ENCODE results near the gene AMER2. TPM values are rescaled to one million over a fixed set of nuclear protein-coding genes. Genes with fewer than 3 reads are reported as not detected.

The AMER2 gene

GRCh38 chr13:25114220-25114619 is 57.9 kb downstream of the AMER2 start:
- Histone ChIP-seq H3K79me1 (ENCODE audit: low read length) (no peaks in the 10 kb centered on the region), H3K56ac (ENCODE audit: low read length) (peak overlapping the region; percentile 83), H3K4me3 (ENCODE audit: low read length) (no peak overlapping the region), H3K4me2 (ENCODE audit: low read length) (no peak overlapping the region), H3K27ac (ENCODE audit: low read depth, low read length) (no peak overlapping the region), H3K27me3 (ENCODE audit: insufficient read depth, low read length, poor library complexity) (no peaks in the 10 kb centered on the region), H4K8ac (ENCODE audit: low read depth, low read length) (no peak overlapping the region), H3K36me3 (ENCODE audit: control insufficient read depth, insufficient read depth, low read length) (no peaks in the 10 kb centered on the region), H3K23ac (ENCODE audit: low read length) (no peak overlapping the region), H2BK5ac (ENCODE audit: low read length) (no peak overlapping the region), H2AK5ac (ENCODE audit: low read length) (no peak overlapping the region), H3K4ac (ENCODE audit: low read depth, low read length) (peak overlapping the region; percentile 48), H2BK15ac (replicated peaks; ENCODE audit: low read depth) (no peak overlapping the region), H2BK120ac (ENCODE audit: low read depth, low read length) (no peak overlapping the region), H4K5ac (ENCODE audit: low read length) (no peak overlapping the region), H3K18ac (ENCODE audit: low read length) (no peak overlapping the region), H3K9ac (ENCODE audit: low read length) (no peak overlapping the region), H3K4me1 (ENCODE audit: control insufficient read depth, low read depth, low read length) (no peaks in the 10 kb centered on the region), H3K79me2 (ENCODE audit: control insufficient read depth, insufficient read depth, low read length) (no peaks in the 10 kb centered on the region)
- DNase-seq, result peak; percentile 90
- WGBS (ENCODE audit: extremely low coverage, insufficient coverage, low lambda C conversion rate), result no CpG with 5 or more reads among the region's 3 CpGs

- H3K36me3 ChIP-seq (ENCODE audit: control insufficient read depth, insufficient read depth, low read length), result no peaks in the 10 kb centered on the region
- H2AK5ac ChIP-seq (ENCODE audit: low read length), result no peak overlapping the region
- no peaks in the 10 kb centered on the region for H3K27me3 ChIP-seq (ENCODE audit: insufficient read depth, low read length, poor library complexity)
- no peaks in the 10 kb centered on the region for H3K79me1 ChIP-seq (ENCODE audit: low read length)
- no peak overlapping the region for H3K4me3 ChIP-seq (ENCODE audit: low read length)
- no peak overlapping the region for H3K23ac ChIP-seq (ENCODE audit: low read length)
- H2BK120ac ChIP-seq (ENCODE audit: low read depth, low read length), result no peak overlapping the region
- no peak overlapping the region for H2BK5ac ChIP-seq (ENCODE audit: low read length)
- H3K9ac ChIP-seq (ENCODE audit: low read length), result no peak overlapping the region
- H4K5ac ChIP-seq (ENCODE audit: low read length), result no peak overlapping the region
- H3K27ac ChIP-seq (ENCODE audit: low read depth, low read length), result no peak overlapping the region
- no peak overlapping the region for H4K8ac ChIP-seq (ENCODE audit: low read depth, low read length)
- no peak for DNase-seq
- H3K18ac ChIP-seq (ENCODE audit: low read length), result no peak overlapping the region
- no peaks in the 10 kb centered on the region for H3K4me1 ChIP-seq (ENCODE audit: control insufficient read depth, low read depth, low read length)
- H3K4me2 ChIP-seq (ENCODE audit: low read length), result no peak overlapping the region
- H3K56ac ChIP-seq (ENCODE audit: low read length), result no peak overlapping the region
- H3K79me2 ChIP-seq (ENCODE audit: control insufficient read depth, insufficient read depth, low read length), result no peaks in the 10 kb centered on the region
- H2BK15ac ChIP-seq (replicated peaks; ENCODE audit: low read depth), result no peak overlapping the region
- H3K4ac ChIP-seq (ENCODE audit: low read depth, low read length), result no peak overlapping the region
- no CpG with 5 or more reads among the region's 3 CpGs for WGBS (ENCODE audit: extremely low coverage, insufficient coverage, low lambda C conversion rate)
Measured at GRCh38 chr13:25112695-25113255, 59.3 kb downstream of the AMER2 start.

Small RNA genes within 50 kb of the gene (small RNA-seq; reads per million reads assigned to genes)
- gene AL359757.1 (ENCODE audit: insufficient read depth) (not detected), gene AL359757.2 (ENCODE audit: insufficient read depth) (not detected)
